NT2/D1 (cell line): ENCODE measurements around the gene MARK3.

ENCODE experiments used
- SUZ12 ChIP-seq: IDR thresholded peaks from 2 replicates; pipeline ENCODE4 v1.6.1; 2011; ENCODE audit not compliant: insufficient read length, insufficient read depth; ENCODE audit errors: extremely low read depth
- YY1 ChIP-seq: IDR thresholded peaks from 2 replicates; pipeline ENCODE4 v1.6.1; 2011; ENCODE audit not compliant: insufficient read length, insufficient read depth
- ZNF274 ChIP-seq: IDR thresholded peaks from 2 replicates; pipeline ENCODE4 v1.6.1; 2011; ENCODE audit warnings: mild to moderate bottlenecking, low read depth, low read length

DNA sequence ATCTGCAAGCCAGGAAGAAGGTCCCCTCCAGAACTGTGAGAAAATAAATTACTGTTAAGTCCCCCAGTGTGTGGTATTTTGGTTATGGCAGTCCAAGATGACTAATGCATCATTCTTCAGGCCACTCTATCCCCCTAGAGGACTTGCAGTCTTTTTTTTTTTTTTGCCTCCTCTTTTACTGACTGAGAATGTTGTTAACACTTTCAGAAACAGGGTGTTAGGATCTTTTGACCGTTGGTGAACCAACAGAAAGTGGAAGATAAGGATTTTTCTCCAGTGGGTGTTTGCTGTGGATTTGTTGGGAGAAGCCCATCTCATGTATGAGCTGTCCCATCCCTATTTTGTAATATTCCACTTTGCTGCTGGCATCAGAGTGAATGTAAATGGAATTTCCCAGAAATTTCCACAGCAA lies 37.8 kb downstream of the MARK3 start:
- TF ChIP-seq YY1 (no peak), SUZ12 (no peak), ZNF274 (no peak)
